GM12892 (cell line): ENCODE measurements around the gene MTHFR.

Experiments used
- POLR2A ChIP-seq: IDR thresholded peaks from 2 replicates; pipeline ENCODE4 v1.6.1; 2011; ENCODE audit warnings: low read depth, low read length, control low read depth
- POLR2AphosphoS5 ChIP-seq: IDR thresholded peaks from 2 replicates; pipeline ENCODE4 v1.6.1; 2011; ENCODE audit warnings: low read depth, low read length, control low read depth

DNA sequence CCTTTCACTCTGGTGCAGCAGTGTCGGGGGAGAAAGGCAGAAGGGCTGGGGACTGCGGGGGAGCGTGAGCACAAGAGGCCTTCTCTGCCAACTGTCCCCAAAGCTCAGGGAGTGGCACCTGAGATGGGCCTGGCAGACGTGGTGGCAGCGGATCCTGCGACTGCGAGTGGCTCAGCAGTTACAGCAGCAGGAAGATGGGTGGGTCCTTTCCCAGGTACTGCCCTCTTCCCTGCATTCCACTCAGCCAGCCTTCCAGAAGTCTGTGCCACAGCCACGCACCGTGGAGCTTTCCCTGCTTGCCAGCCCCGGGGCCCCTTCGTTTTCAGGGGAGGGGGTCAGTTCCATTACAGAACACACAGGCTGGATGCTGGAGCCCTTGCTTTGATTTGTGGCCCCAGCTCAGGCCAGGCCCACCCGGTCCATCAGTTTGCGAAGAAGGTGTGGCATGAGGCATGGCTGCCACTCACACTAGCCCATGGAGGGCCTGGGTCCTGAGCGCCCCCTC lies 17.2 kb downstream of the MTHFR start:
- TF ChIP-seq POLR2A (no peak), POLR2AphosphoS5 (no peak)
